Left forelimb (tissue), 1 donor: ENCODE measurements around the gene PDPK1.
"Not testable (repeated sequence)": the region's sequence is repeated elsewhere in the genome, so short reads cannot be mapped to it uniquely, and the experiment has no call there.

ENCODE experiments used
- DNase-seq: peaks from one replicate; pipeline ENCODE4 v3.0.0-alpha.2; 2018; ENCODE audit warnings: low spot score

The PDPK1 gene

GRCh38 chr16:2587891-2588565 lies 50.2 kb downstream of the PDPK1 start:
- no peak for DNase-seq

GRCh38 chr16:2591476-2592240 lies 53.8 kb downstream of the PDPK1 start:
- DNase-seq = no peak

- DNase-seq = no peak
Observed at GRCh38 chr16:2592786-2593185, 55.0 kb downstream of the PDPK1 start.

GRCh38 chr16:2595393-2596205 lies 57.8 kb downstream of the PDPK1 start:
- no peak for DNase-seq

GRCh38 chr16:2596747-2597559 lies 59.1 kb downstream of the PDPK1 start:
- DNase-seq = no peak

GRCh38 chr16:2597560-2597902 lies 59.7 kb downstream of the PDPK1 start:
- no peak for DNase-seq

GRCh38 chr16:2598133-2598641 lies 60.4 kb downstream of the PDPK1 start:
- no peak for DNase-seq

- no peak for DNase-seq
Observed at GRCh38 chr16:2598723-2599122, 60.9 kb downstream of the PDPK1 start.

GRCh38 chr16:2599165-2599564 lies 61.3 kb downstream of the PDPK1 start:
- DNase-seq = not testable (repeated sequence)

- DNase-seq = not testable (repeated sequence)
Observed at GRCh38 chr16:2599785-2600184, 62.0 kb downstream of the PDPK1 start.

- not testable (repeated sequence) for DNase-seq
Observed at GRCh38 chr16:2601301-2602025, 63.6 kb downstream of the PDPK1 start.

- not testable (repeated sequence) for DNase-seq
Observed at GRCh38 chr16:2602175-2602574, 64.4 kb downstream of the PDPK1 start.

- DNase-seq = peak; percentile 99
Observed at GRCh38 chr16:2603165-2604015, 65.6 kb downstream of the PDPK1 start.

GRCh38 chr16:2604016-2604369 lies 66.2 kb downstream of the PDPK1 start:
- not testable (repeated sequence) for DNase-seq

- DNase-seq = not testable (repeated sequence)
Observed at GRCh38 chr16:2606820-2607219, 69.0 kb downstream of the PDPK1 start.

GRCh38 chr16:2609345-2609744 lies 71.5 kb downstream of the PDPK1 start:
- DNase-seq = not testable (repeated sequence)

GRCh38 chr16:2609827-2610470 lies 72.1 kb downstream of the PDPK1 start:
- DNase-seq = no peak

- DNase-seq = no peak
Observed at GRCh38 chr16:2610781-2611498, 73.1 kb downstream of the PDPK1 start.

- no peak for DNase-seq
Observed at GRCh38 chr16:2611499-2611862, 73.7 kb downstream of the PDPK1 start.
